Neural cell (in vitro differentiated cells): ENCODE results near the gene COL9A1. TPM values are rescaled to one million over a fixed set of nuclear protein-coding genes. Genes with fewer than 3 reads are reported as not detected.

Source experiments
- H2AFZ ChIP-seq: fragments of 200-600, 300-800 bp; sonication (generic), shearing (Covaris generic); 2 replicates; pipeline ENCODE4 v1.6.0; 2014; ENCODE audit warnings: low read depth, mild to moderate bottlenecking, antibody characterized with exemption, low read length, moderate library complexity
- H3F3A ChIP-seq: fragments of 200-600 bp; shearing (Covaris generic); 2 replicates; pipeline ENCODE4 v1.6.1; 2016; ENCODE audit warnings: mild to moderate bottlenecking, moderate library complexity, mixed read lengths, antibody characterized with exemption, low read length; ENCODE audit not compliant: insufficient read depth, poor library complexity, severe bottlenecking
- H3K27ac ChIP-seq: fragments of 200-600, 300-800 bp; sonication (generic), shearing (Covaris generic); 2 replicates; pipeline ENCODE4 v1.5.1; 2014; ENCODE audit warnings: mild to moderate bottlenecking, low read length, moderate library complexity
- H3K27me3 ChIP-seq: fragments of 300-800, 200-600 bp; sonication (generic), shearing (Covaris generic); 2 replicates; pipeline ENCODE4 v1.6.0; 2014; ENCODE audit warnings: mild to moderate bottlenecking, low read depth, low read length, moderate library complexity; ENCODE audit not compliant: insufficient read depth
- H3K36me3 ChIP-seq: fragments of 300-800, 200-600 bp; sonication (generic), shearing (Covaris generic); 2 replicates; pipeline ENCODE4 v1.5.1; 2014; ENCODE audit warnings: mild to moderate bottlenecking, antibody characterized with exemption, low read length, moderate library complexity; ENCODE audit not compliant: insufficient read depth
- H3K4me2 ChIP-seq: fragments of 300-800, 200-600 bp; sonication (generic), shearing (Covaris generic); 2 replicates; pipeline ENCODE4 v1.6.0; 2014; ENCODE audit warnings: mild to moderate bottlenecking, low read length
- H3K4me3 ChIP-seq: fragments of 300-800, 200-600 bp; sonication (generic), shearing (Covaris generic); 2 replicates; pipeline ENCODE4 v1.5.1; 2014; ENCODE audit warnings: mild to moderate bottlenecking, low read length, moderate library complexity
- H3K79me2 ChIP-seq: fragments of 200-600 bp; shearing (Covaris generic); replicated peaks from 2 replicates; pipeline ENCODE4 v1.6.0; 2014; ENCODE audit warnings: mild to moderate bottlenecking, low read length, moderate library complexity; ENCODE audit not compliant: insufficient read depth
- H3K9ac ChIP-seq: fragments of 300-800, 200-600 bp; sonication (generic), shearing (Covaris generic); 2 replicates; pipeline ENCODE4 v1.6.1; 2016; ENCODE audit warnings: mild to moderate bottlenecking, low read length, mixed read lengths
- H3K9me2 ChIP-seq: fragments of 200-600 bp; shearing (Covaris generic); 2 replicates; pipeline ENCODE4 v1.6.1; 2016; ENCODE audit warnings: mild to moderate bottlenecking, low read length, mixed read lengths; ENCODE audit not compliant: insufficient read depth
- H3K9me3 ChIP-seq: fragments of 200-600, 300-800 bp; sonication (generic), shearing (Covaris generic); 2 replicates; pipeline ENCODE4 v1.6.1; 2016; ENCODE audit warnings: mild to moderate bottlenecking, mixed run types, low read length, moderate library complexity, mixed read lengths
- H4K20me1 ChIP-seq: fragments of 200-600 bp; shearing (Covaris generic); 2 replicates; pipeline ENCODE4 v1.6.1; 2016; ENCODE audit warnings: mild to moderate bottlenecking, mixed run types; ENCODE audit not compliant: insufficient read depth
- CTCF ChIP-seq: fragments of 450-650 bp; IDR thresholded peaks from 2 replicates; pipeline ENCODE4 v1.5.1; 2014; ENCODE audit warnings: antibody characterized with exemption, mild to moderate bottlenecking, moderate library complexity; ENCODE audit not compliant: poor library complexity, severe bottlenecking
- EP300 ChIP-seq: fragments of 450-650 bp; conservative IDR thresholded peaks from 2 replicates; pipeline ENCODE4 v1.6.1; 2014; ENCODE audit warnings: antibody characterized with exemption, mild to moderate bottlenecking, moderate library complexity; ENCODE audit not compliant: poor library complexity, severe bottlenecking
- EZH2 ChIP-seq: fragments of 200-600, 300-800 bp; shearing (Covaris generic), sonication (generic); IDR thresholded peaks from 2 replicates; pipeline ENCODE4 v1.6.1; 2014; ENCODE audit warnings: antibody characterized with exemption, low read length, borderline replicate concordance, mild to moderate bottlenecking; ENCODE audit not compliant: insufficient read depth, poor library complexity, severe bottlenecking
- MXI1 ChIP-seq: fragments of 450-650 bp; conservative IDR thresholded peaks from 2 replicates; pipeline ENCODE4 v1.6.1; 2014; ENCODE audit warnings: antibody characterized with exemption, mild to moderate bottlenecking; ENCODE audit not compliant: poor library complexity, severe bottlenecking
- POLR2AphosphoS5 ChIP-seq: IDR thresholded peaks from 2 replicates; pipeline ENCODE4 v1.6.1; 2012
- RAD21 ChIP-seq: fragments of 450-650 bp; conservative IDR thresholded peaks from 2 replicates; pipeline ENCODE4 v1.6.1; 2014; ENCODE audit warnings: antibody characterized with exemption, mild to moderate bottlenecking, moderate library complexity
- REST ChIP-seq: IDR thresholded peaks from 2 replicates; pipeline ENCODE4 v1.6.1; 2012; ENCODE audit warnings: borderline replicate concordance
- SMC3 ChIP-seq: fragments of 450-650 bp; conservative IDR thresholded peaks from 2 replicates; pipeline ENCODE4 v1.6.1; 2014; ENCODE audit warnings: antibody characterized with exemption, mild to moderate bottlenecking, moderate library complexity; ENCODE audit not compliant: poor library complexity
- TAF1 ChIP-seq: IDR thresholded peaks from 2 replicates; pipeline ENCODE4 v1.6.1; 2012; ENCODE audit warnings: low read depth
- polyA plus RNA-seq: library from polyadenylated mRNA; depleted of rRNA; stranded (reverse); fragments of >200 nt; gene quantifications from 2 replicates; pipeline ENCODE4 v1.2.3, GENCODE V29; 2014

Gene COL9A1
- polyA plus RNA-seq, 1 donor from 2014 or later: 1.0 TPM

- Histone ChIP-seq H3K4me3 (no peak overlapping the region), H3K27ac (no peak overlapping the region), H3K4me2 (no peak overlapping the region), H4K20me1 (no peaks in the 10 kb centered on the region), H3F3A (no peaks in the 10 kb centered on the region), H2AFZ (no peak overlapping the region), H3K9me3 (no peaks in the 10 kb centered on the region), H3K9ac (no peak overlapping the region), H3K79me2 (no peaks in the 10 kb centered on the region), H3K27me3 (no peaks in the 10 kb centered on the region), H3K36me3 (no peaks in the 10 kb centered on the region), H3K9me2 (no peaks in the 10 kb centered on the region)
- TF ChIP-seq EZH2: no peak
- TF ChIP-seq TAF1: no peak
- TF ChIP-seq REST: no peak
- no peak for TF ChIP-seq MXI1
- no peak for TF ChIP-seq CTCF
- TF ChIP-seq RAD21: no peak
- TF ChIP-seq EP300: no peak
- TF ChIP-seq SMC3: no peak
- no peak for TF ChIP-seq POLR2AphosphoS5
Measured at GRCh38 chr6:70338775-70339174, 35.9 kb upstream of the COL9A1 start.

GRCh38 chr6:70337743-70338105 lies 34.8 kb upstream of the COL9A1 start:
- Histone ChIP-seq H3K36me3 (no peaks in the 10 kb centered on the region), H3K4me3 (no peak overlapping the region), H3K27ac (no peak overlapping the region), H4K20me1 (no peaks in the 10 kb centered on the region), H3K4me2 (no peak overlapping the region), H3K79me2 (no peaks in the 10 kb centered on the region), H3K27me3 (no peaks in the 10 kb centered on the region), H3K9ac (no peak overlapping the region), H3K9me2 (no peaks in the 10 kb centered on the region), H3F3A (no peaks in the 10 kb centered on the region), H2AFZ (no peak overlapping the region), H3K9me3 (no peaks in the 10 kb centered on the region)
- no peak for TF ChIP-seq MXI1
- no peak for TF ChIP-seq EP300
- TF ChIP-seq EZH2: no peak
- TF ChIP-seq REST: no peak
